Nucleus accumbens (tissue), 56 donors: Measurements from ENCODE around the gene RELL1.
"Not testable (repeated sequence)": the region's sequence is repeated elsewhere in the genome, so short reads cannot be mapped to it uniquely, and the experiment has no call there.

Experiments
- DNase-seq, 56 donors: peaks; one replicate each; lab custom pipeline; 2025; lab: John Stamatoyannopoulos, UW

The RELL1 gene

DNA sequence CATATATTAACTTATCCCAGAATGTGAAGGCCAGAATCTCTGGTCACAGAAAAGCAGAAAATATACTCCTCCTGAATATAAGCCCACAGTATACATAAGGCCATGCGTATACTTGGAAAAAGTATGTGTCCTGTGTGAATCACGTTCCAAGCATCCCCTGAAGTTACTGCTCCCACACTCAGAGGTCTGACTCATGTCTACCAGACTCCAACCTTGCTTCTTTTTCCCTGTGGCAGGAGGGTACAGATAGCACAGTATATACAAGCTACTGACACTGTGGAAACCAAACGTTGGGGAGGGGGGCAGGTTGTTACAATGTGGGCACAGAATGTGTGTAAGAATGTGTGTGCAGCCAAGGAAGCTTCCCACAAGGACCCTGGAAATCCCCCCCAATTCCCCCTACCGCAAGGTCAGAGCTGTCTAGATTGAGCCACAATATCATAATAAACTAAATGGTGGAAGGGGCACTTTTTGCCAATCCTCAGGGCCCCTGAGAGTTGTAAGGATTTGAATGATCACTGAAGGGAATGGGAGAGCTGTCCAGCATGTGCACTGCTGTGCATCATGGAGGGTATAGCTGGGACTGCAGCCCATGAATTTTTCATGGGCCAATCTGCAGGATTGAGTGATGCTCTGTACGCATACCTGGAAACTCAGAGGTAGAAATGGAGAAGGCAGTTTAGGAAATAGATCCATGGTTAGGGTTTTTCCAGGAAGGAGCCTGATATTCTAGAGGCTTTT, 7.4 kb upstream of the RELL1 start:
- DNase-seq, result no peak

DNA sequence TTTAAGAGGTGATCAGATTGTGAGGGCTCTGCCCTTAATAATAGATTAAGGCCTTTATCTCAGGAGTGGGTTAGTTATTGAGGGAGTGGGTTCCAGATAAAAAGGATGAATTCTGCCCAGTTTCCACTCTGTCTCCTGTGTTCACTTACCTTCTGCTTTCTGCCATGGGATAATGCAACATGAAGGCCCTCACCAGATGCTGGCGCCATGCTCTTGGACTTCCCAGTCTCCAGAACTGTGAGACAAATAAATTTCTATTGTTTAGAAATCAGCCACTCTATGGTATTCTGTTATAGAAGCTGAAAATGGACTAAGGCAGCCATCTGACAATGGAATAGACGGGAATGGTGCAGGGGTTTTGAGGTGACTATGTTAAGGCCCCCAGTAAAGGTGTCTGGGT, 6.9 kb upstream of the RELL1 start:
- no peak for DNase-seq

- DNase-seq, result no peak
These were observed 4.8 kb upstream of the RELL1 start for GRCh38 chr4:37690976-37691375.

GRCh38 chr4:37689353-37690095, 3.3 kb upstream of the RELL1 start:
- no peak for DNase-seq

DNA sequence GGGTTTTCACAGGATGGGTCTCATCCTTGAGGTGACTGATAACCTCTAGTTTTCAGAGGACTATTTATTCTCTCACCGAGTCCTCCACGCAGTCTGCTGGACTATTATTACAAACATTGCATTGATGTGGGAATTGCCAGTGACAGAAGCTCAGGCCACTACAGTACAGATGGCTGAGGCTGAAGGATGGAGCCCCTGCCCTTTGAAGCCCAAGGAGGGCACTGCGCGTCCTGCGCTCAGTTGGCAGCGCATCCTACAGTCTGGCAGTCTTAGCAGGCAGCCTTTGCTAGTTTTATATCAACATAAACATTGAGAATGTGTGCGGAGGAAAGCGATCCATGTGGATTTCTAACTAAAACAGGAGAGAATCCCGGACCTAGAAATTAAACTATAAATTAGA, 1.5 kb upstream of the RELL1 start:
- no peak for DNase-seq

DNA sequence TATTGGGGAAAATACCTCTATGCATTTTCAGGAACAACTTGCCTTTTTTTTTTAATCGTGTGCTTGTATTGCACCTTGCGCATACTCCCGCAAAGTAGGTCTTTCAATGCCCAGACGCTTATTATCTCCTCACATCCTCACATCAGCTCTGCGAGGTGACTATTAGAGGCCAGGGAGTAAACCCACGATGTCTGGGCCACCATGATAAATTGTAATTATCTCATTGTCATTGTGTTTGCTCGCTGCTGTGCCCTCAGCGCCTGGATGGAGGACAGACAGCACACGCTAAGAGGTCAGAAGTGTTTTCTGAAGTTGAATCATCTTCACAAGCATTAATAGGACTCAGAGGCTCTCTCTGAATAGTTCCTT, 1.0 kb upstream of the RELL1 start:
- DNase-seq, result no peak

GRCh38 chr4:37685823-37686372, 278 bp downstream of the RELL1 start:
- peak in 17 of 56 donors; percentile 21 to 74 (median 54) for DNase-seq

DNA sequence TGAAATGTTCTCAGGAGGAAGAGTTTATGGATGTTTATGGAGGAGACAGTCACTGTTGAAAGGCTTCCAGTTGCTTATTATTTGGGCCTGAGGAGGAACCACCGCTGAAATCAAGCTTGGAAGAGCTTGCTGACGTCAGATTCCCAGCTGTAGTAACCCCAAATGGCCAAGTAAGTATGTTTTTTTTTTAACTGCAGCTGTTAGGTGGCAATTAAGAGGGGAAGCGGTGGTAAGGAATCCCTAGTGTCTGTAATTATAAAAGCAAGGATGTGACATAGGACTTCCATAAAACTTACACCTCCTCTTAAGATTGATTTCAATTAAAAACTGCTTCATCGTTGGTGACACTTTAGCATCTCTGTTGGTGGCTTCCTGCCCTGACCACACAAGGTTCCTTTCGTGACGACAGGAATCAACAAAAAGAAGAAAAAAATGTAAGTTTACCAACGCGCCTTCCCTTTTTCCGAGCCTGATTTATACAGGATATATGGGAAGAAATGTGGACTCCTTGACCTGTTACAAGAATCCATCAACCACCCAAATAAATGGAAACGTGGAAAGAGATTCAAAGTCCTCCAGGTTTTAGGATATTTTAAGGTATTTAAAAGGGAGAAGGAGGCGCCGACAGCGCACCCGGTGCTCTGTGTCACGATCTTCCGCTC, 884 bp downstream of the RELL1 start:
- DNase-seq, result no peak

GRCh38 chr4:37684154-37684553, 2.0 kb downstream of the RELL1 start:
- DNase-seq, result no peak

GRCh38 chr4:37682701-37683401, 3.3 kb downstream of the RELL1 start:
- DNase-seq, result no peak

DNA sequence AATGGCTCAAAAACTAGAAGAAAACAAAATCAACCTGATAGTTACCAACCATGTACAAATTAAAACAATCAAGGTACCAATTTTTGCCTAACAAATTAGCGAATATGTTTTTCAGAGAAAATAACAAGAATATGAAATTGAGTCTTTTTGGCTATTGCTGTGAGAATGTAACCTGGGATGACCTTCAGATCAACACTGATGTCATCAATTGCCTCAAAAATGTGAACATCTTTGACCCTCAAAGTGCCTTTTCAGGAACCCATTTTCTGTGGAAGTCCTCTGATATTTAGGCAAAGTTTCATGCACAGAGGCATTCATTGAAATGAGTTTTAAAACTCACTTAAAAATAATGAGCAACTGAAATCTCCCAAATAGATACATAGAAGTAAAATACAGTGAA, 6.1 kb downstream of the RELL1 start:
- DNase-seq, result no peak

- no peak for DNase-seq
These were observed 6.9 kb downstream of the RELL1 start for GRCh38 chr4:37679301-37679700.

DNA sequence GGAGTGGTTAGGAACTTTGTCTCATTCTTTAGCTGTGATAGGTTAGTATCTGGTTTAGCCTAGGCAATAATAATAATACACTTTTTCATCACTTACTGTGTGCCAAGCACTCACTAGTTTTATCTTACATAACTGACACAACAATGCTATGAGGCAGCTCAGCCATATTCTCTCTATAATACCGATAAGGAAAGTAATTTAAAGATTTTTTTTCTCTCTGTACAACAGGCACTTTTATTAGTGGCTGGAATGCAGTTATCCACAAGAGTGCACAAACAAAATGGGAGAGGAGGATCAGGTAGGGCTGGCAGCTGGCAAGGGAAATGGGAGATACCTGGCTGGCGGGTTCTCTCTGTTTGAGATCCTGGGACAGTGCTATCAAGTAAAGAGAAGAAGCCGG, 7.6 kb downstream of the RELL1 start:
- DNase-seq, result no peak

GRCh38 chr4:37675587-37676290, 10.4 kb downstream of the RELL1 start:
- no peak for DNase-seq

GRCh38 chr4:37674439-37674838, 11.7 kb downstream of the RELL1 start:
- no peak for DNase-seq

DNA sequence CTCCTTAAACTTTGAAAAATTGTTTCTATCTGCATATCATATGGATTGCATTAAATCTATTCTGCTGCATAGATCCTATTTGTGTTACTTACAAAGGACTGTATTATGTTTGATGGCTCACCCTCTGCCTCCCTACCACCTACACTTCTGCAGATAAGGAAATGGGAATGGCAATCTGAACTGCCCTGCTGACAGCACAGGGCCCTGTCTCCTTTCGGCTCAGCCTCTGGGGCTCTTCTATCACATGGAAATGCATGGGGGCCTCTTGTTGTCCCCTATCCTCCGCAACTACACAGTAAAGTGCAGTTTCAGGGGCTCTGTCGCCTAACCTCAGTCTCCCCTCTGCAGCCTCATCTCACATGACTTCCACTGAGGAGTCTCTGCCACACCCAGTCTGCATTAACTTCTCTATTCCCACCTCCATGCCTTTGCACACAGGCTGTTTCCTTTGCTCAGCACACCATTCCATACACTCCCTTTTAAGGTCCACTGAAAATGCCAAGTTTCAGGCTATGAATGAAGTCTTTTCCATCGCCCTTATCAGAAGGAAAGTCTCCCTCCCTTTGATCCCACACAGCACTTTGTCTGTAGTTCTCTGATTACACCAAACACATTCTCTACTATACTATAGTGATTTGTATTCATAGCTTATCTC, 12.5 kb downstream of the RELL1 start:
- no peak for DNase-seq

DNA sequence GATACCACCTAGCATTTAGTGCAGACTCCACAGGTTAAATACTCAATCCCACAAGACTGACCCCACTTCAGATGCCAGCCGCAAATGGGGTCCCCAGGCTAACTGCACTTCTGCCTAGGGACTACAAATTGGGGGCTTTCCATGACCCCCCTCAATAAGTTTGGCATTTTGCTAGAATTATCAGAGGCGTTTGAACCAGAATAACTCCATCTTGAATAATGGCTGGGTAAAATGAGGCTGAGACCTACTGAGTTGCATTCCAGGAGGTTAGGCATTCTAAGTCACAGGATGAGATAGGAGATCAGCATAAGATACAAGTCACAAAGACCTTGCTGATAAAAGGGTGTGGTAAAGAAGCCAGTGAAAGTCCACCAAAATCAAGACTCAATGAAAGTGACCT, 15.1 kb downstream of the RELL1 start:
- DNase-seq, result no peak

GRCh38 chr4:37670249-37670648, 15.9 kb downstream of the RELL1 start:
- no peak for DNase-seq

GRCh38 chr4:37669124-37669523, 17.1 kb downstream of the RELL1 start:
- not testable (repeated sequence) for DNase-seq
